ENCODE measurements around the gene CAPZB.

Gene CAPZB

GRCh38 chr1:19356266-19356665, 129.1 kb downstream of the CAPZB start:
- Histone ChIP-seq H3K27me3 (ENCODE audit: low read length) (no peaks in the 10 kb centered on the region), H3K9me2 (replicated peaks; ENCODE audit: insufficient read depth, low read length) (no peaks in the 10 kb centered on the region), H3K36me3 (ENCODE audit: low read length) (no peaks in the 10 kb centered on the region), H3K4me2 (ENCODE audit: low read depth, low read length, poor library complexity, severe bottlenecking) (no peak overlapping the region), H2AFZ (ENCODE audit: low read depth, low read length, severe bottlenecking) (no peak overlapping the region), H4K20me1 (ENCODE audit: low read depth, low read length) (no peaks in the 10 kb centered on the region), H3K9ac (ENCODE audit: low read length) (no peak overlapping the region), H3F3A (ENCODE audit: insufficient read depth) (no peaks in the 10 kb centered on the region), H3K4me3 (ENCODE audit: insufficient read depth, low read length, poor library complexity, severe bottlenecking) (no peak overlapping the region), H3K79me2 (ENCODE audit: insufficient read depth, low read length) (no peaks in the 10 kb centered on the region), H3K9me3 (ENCODE audit: insufficient read depth, low read length) (no peaks in the 10 kb centered on the region), H3K27ac (ENCODE audit: low read depth, low read length) (no peak overlapping the region)
- TF ChIP-seq CTCF (IDR thresholded peaks at IDR 0.05; ENCODE audit: insufficient read depth, low read length, poor library complexity, severe bottlenecking) (no peak), EZH2phosphoT487 (conservative IDR thresholded peaks at IDR 0.05; ENCODE audit: low read length) (no peak)

- no peaks in the 10 kb centered on the region for H3K36me3 ChIP-seq (ENCODE audit: low read length)
- TF ChIP-seq CTCF (IDR thresholded peaks at IDR 0.05; ENCODE audit: insufficient read depth, low read length, poor library complexity, severe bottlenecking) = no peak
- no peak for TF ChIP-seq EZH2phosphoT487 (conservative IDR thresholded peaks at IDR 0.05; ENCODE audit: low read length)
Observed at GRCh38 chr1:19354531-19354981, 130.8 kb downstream of the CAPZB start.

GRCh38 chr1:19353596-19353995, 131.7 kb downstream of the CAPZB start:
- H3K4me3 ChIP-seq (ENCODE audit: insufficient read depth, low read length, poor library complexity, severe bottlenecking) = no peak overlapping the region
- H3K4me2 ChIP-seq (ENCODE audit: low read depth, low read length, poor library complexity, severe bottlenecking) = no peak overlapping the region
- H3K27ac ChIP-seq (ENCODE audit: low read depth, low read length) = no peak overlapping the region
- H4K20me1 ChIP-seq (ENCODE audit: low read depth, low read length) = no peaks in the 10 kb centered on the region
- no peaks in the 10 kb centered on the region for H3K36me3 ChIP-seq (ENCODE audit: low read length)
- no peak overlapping the region for H2AFZ ChIP-seq (ENCODE audit: low read depth, low read length, severe bottlenecking)
- TF ChIP-seq CTCF (IDR thresholded peaks at IDR 0.05; ENCODE audit: insufficient read depth, low read length, poor library complexity, severe bottlenecking) (no peak), EZH2phosphoT487 (conservative IDR thresholded peaks at IDR 0.05; ENCODE audit: low read length) (no peak)
- H3F3A ChIP-seq (ENCODE audit: insufficient read depth) = no peaks in the 10 kb centered on the region
- no peaks in the 10 kb centered on the region for H3K79me2 ChIP-seq (ENCODE audit: insufficient read depth, low read length)
- H3K9me3 ChIP-seq (ENCODE audit: insufficient read depth, low read length) = no peaks in the 10 kb centered on the region
- no peak overlapping the region for H3K9ac ChIP-seq (ENCODE audit: low read length)
- H3K27me3 ChIP-seq (ENCODE audit: low read length) = no peaks in the 10 kb centered on the region
- no peaks in the 10 kb centered on the region for H3K9me2 ChIP-seq (replicated peaks; ENCODE audit: insufficient read depth, low read length)

More at GRCh38 chr1:19354531-19354981, 130.8 kb downstream of the CAPZB start:
- Histone ChIP-seq H3K79me2 (ENCODE audit: insufficient read depth, low read length) (no peaks in the 10 kb centered on the region), H3K27me3 (ENCODE audit: low read length) (no peaks in the 10 kb centered on the region), H3K27ac (ENCODE audit: low read depth, low read length) (no peak overlapping the region), H2AFZ (ENCODE audit: low read depth, low read length, severe bottlenecking) (no peak overlapping the region), H4K20me1 (ENCODE audit: low read depth, low read length) (no peaks in the 10 kb centered on the region), H3K9ac (ENCODE audit: low read length) (no peak overlapping the region), H3F3A (ENCODE audit: insufficient read depth) (no peaks in the 10 kb centered on the region), H3K4me2 (ENCODE audit: low read depth, low read length, poor library complexity, severe bottlenecking) (no peak overlapping the region), H3K9me2 (replicated peaks; ENCODE audit: insufficient read depth, low read length) (no peaks in the 10 kb centered on the region), H3K4me3 (ENCODE audit: insufficient read depth, low read length, poor library complexity, severe bottlenecking) (no peak overlapping the region), H3K9me3 (ENCODE audit: insufficient read depth, low read length) (no peaks in the 10 kb centered on the region)
